Mucosa of descending colon (tissue), 3 donors: ENCODE measurements around the gene LOXL1. TPM values are rescaled to one million over a fixed set of nuclear protein-coding genes. Genes with fewer than 3 reads are reported as not detected.

Experiments used
- ATAC-seq: fragments of 200-7000 bp; cut with Tn5 transposase; one replicate; pipeline ENCODE4 v1.9.1; 2020; ENCODE audit warnings: mild to moderate bottlenecking, moderate library complexity
- DNase-seq, 3 donors: peaks; one replicate each; pipeline ENCODE4 v3.0.0-alpha.2; 2020
- H3K36me3 ChIP-seq: fragments of 200-600 bp; one replicate; pipeline ENCODE4 v1.8.0; 2021; ENCODE audit warnings: low read depth, mild to moderate bottlenecking
- H3K4me1 ChIP-seq: fragments of 200-600 bp; one replicate; pipeline ENCODE4 v1.8.0; 2021; ENCODE audit warnings: low read depth, mild to moderate bottlenecking
- H3K4me3 ChIP-seq: fragments of 200-600 bp; one replicate; pipeline ENCODE4 v1.8.0; 2021; ENCODE audit warnings: mild to moderate bottlenecking
- H3K9me3 ChIP-seq: fragments of 200-600 bp; one replicate; pipeline ENCODE4 v1.8.0; 2021; ENCODE audit warnings: mild to moderate bottlenecking
- intact Hi-C, 2 donors: fragments of 100-400 bp; cut with DNase I in 1 of 2; cut with micrococcal nuclease in 1 of 2; formaldehyde crosslinking; loops; one replicate each; pipeline versions ENCODE4 v1.11.0 to v1.11.1; 2022; cut with DNase I, micrococcal nuclease
- total RNA-seq, 3 donors: library from RNA; stranded (reverse); fragmentation: NEBNext Ultra II Directional in 2 of 3; extraction: Animal tissue kit (Norgen Biotek cat#: 25700) in 2 of 3; gene quantifications; one replicate each; pipeline versions ENCODE4 v1.2.1 to v1.2.4, GENCODE V29; 2021 to 2023
- TF ChIP-seq, protein P1 (sequence below): fragments of 200-600 bp; IDR thresholded peaks from one replicate; pipeline ENCODE4 v1.8.0; 2022; ENCODE audit warnings: antibody characterized with exemption, mild to moderate bottlenecking
- donor health status: DM: no; HTN: no; CAD: no; lungs with moderate emphysema.
- donor health status: DM: no; HTN: no; CAD: no.
- donor health status: DM: no; HTN: yes; CAD: no.

Gene LOXL1
- total RNA-seq, 3 donors from 2014 or later = 0.87 to 7.9 (median 5.1) TPM

- TF ChIP-seq, protein P1, sequence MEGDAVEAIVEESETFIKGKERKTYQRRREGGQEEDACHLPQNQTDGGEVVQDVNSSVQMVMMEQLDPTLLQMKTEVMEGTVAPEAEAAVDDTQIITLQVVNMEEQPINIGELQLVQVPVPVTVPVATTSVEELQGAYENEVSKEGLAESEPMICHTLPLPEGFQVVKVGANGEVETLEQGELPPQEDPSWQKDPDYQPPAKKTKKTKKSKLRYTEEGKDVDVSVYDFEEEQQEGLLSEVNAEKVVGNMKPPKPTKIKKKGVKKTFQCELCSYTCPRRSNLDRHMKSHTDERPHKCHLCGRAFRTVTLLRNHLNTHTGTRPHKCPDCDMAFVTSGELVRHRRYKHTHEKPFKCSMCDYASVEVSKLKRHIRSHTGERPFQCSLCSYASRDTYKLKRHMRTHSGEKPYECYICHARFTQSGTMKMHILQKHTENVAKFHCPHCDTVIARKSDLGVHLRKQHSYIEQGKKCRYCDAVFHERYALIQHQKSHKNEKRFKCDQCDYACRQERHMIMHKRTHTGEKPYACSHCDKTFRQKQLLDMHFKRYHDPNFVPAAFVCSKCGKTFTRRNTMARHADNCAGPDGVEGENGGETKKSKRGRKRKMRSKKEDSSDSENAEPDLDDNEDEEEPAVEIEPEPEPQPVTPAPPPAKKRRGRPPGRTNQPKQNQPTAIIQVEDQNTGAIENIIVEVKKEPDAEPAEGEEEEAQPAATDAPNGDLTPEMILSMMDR = no peak
- H3K9me3 ChIP-seq = no peaks in the 10 kb centered on the region
Measured at GRCh38 chr15:73902121-73903020, 23.9 kb upstream of the LOXL1 start.

GRCh38 chr15:73904026-73904815 lies 22.0 kb upstream of the LOXL1 start:
- peak in 1 of 3 donors; percentile 5 for DNase-seq

More at GRCh38 chr15:73902121-73903020, 23.9 kb upstream of the LOXL1 start:
- intact Hi-C loops = no loop called here
- no peaks in the 10 kb centered on the region for H3K4me1 ChIP-seq
- ATAC-seq = no peak
- H3K36me3 ChIP-seq = no peaks in the 10 kb centered on the region
- no peak overlapping the region for H3K4me3 ChIP-seq
- peak in 1 of 3 donors; percentile 10 for DNase-seq

DNA sequence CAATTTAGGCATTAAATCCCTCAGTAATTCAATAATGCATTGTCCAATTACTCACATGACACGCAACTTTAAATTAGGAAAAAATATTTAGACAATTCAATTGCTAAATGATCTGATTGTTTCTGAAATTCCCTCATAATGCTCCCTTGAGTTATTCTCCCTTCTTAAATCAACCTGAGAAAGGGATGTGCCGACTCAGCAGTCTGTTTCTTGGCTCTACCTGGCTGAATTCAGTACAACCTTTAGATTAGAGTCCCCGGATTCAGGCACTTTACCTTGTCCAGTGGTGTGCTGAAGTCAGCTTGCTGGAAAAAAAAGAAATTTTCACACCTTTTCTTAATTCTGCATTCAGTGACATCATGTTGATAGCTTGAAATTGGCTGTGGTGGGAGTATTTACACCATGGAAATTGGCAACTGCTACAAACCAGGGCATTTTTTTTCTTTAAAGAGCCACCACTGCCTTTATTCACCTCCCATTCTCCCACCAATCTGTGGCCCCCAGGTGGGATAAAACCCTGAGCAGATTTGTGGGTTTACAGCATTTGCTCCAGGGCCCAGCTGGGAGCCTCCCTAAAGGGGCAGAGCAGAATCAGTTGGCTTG lies 20.9 kb upstream of the LOXL1 start:
- intact Hi-C loops = no loop called here
- H3K4me1 ChIP-seq = no peaks in the 10 kb centered on the region
- ATAC-seq = no peak
- TF ChIP-seq, protein P1 = no peak
- no peak for DNase-seq
- no peaks in the 10 kb centered on the region for H3K36me3 ChIP-seq
- no peaks in the 10 kb centered on the region for H3K9me3 ChIP-seq
- H3K4me3 ChIP-seq = no peak overlapping the region

More at GRCh38 chr15:73904026-73904815, 22.0 kb upstream of the LOXL1 start:
- TF ChIP-seq, protein P1 = no peak
- Histone ChIP-seq H3K36me3 (no peaks in the 10 kb centered on the region), H3K4me3 (no peak overlapping the region), H3K9me3 (no peaks in the 10 kb centered on the region), H3K4me1 (no peaks in the 10 kb centered on the region)
- ATAC-seq = no peak
- intact Hi-C loops = no loop called here

- H3K36me3 ChIP-seq = no peaks in the 10 kb centered on the region
- no peaks in the 10 kb centered on the region for H3K4me1 ChIP-seq
- DNase-seq (peak in 1 of 3 donors; percentile 3), ATAC-seq (no peak)
- H3K4me3 ChIP-seq = no peak overlapping the region
- intact Hi-C loops = no loop called here
- H3K9me3 ChIP-seq = no peaks in the 10 kb centered on the region
- TF ChIP-seq, protein P1 = no peak
Measured at GRCh38 chr15:73906346-73907034, 19.8 kb upstream of the LOXL1 start.

DNA sequence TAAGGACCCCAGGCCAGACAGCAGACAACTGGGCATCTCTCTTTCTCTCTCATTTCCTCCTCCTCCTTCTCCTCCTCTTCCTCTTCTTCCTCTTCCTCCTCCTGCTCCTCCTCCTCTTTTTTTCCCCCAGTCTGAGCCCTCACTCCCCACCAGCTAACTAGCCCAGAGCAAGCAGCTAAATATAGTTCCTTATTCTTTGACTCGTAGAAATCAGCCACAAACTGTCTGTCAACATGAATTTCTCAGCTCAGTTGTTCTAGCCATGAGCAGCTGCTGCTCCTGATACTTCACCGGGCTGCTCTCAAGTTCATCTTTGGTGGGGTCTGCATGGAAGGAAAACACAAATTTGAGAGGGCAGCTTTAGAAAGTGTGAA lies 19.2 kb upstream of the LOXL1 start:
- Histone ChIP-seq H3K36me3 (no peaks in the 10 kb centered on the region), H3K4me3 (no peak overlapping the region), H3K9me3 (no peaks in the 10 kb centered on the region), H3K4me1 (no peaks in the 10 kb centered on the region)
- intact Hi-C loops = no loop called here
- TF ChIP-seq, protein P1 = no peak
- DNase-seq (no peak), ATAC-seq (no peak)
